ENCODE measurements around the gene UQCC5. TPM values are rescaled to one million over a fixed set of nuclear protein-coding genes. Genes with fewer than 3 reads are reported as not detected.

UQCC5 gene
- total RNA-seq, 4 donors from 2014 or later, result 4.1 to 435 (median 51.9) TPM

DNA sequence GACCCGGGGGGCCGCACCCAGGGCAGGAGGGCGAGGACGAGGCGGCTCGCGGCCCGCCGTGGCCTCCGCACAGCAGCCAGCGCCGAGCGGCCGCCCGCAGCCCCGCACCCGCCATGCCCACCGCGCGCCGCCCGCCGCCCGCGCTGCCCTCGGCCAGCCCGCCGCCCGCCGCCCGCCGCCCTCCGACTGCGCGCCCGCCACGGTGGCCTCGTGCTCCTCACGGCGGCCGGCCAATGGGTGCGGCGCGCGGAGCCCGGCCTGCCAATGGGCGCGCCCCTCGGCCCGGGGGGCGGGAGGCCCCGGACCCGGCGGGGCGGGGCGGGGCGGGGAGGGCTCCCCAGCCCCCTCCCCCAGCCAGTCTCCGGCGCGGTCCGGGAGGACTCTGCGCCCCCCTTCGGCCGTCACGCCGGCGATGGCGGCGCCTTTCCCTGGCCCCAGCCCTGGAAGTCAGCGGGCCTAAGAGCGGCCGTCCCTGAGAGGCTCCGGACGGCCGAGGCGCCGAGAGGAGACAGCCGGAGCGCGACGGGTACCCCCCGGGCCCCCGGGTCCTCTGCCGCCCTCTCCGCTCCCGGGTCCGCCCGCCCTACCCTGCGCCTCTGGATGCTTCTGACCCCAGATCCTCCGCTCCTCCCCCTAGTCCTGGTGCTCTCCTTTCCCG, 2.7 kb upstream of the UQCC5 start, which contains the start of gene NT5DC2:
NT5DC2 (minus strand) TSS at position 235 of the 658 bp plus-strand sequence; CDS start at position 115, 120 bp downstream.
- Histone ChIP-seq H3K9me3 (no peaks in the 10 kb centered on the region), H3K4me1 (peaks cover 0 to 10% of the 10 kb centered on the region in 2 donors), H3K27ac (peak within 1 kb of the TSS; percentile 80 to 93), H3K27me3 (no peaks in the 10 kb centered on the region), H3K36me3 (no peaks in the 10 kb centered on the region), H3K4me3 (peak within 1 kb of the TSS; percentile 53 to 61)
- intact Hi-C loops (cut with DNase I; ENCODE audit: low total_unique reads), result no loop called here
- TF ChIP-seq POLR2A (IDR thresholded peaks at IDR 0.05) (peak; percentile 11 to 22), CTCF (IDR thresholded peaks at IDR 0.05) (peak in 3 of 4 experiments; percentile 11 to 20 (median 16))
- peak; percentile 64 to 76 for DNase-seq

GRCh38 chr3:52534281-52535183, 1.9 kb upstream of the UQCC5 start:
- H3K36me3 ChIP-seq, result no peaks in the 10 kb centered on the region
- DNase-seq, result peak; percentile 21 to 40
- intact Hi-C loops (cut with DNase I; ENCODE audit: low total_unique reads), result no loop called here
- H3K27ac ChIP-seq, result peak overlapping the region; percentile 80 to 93
- TF ChIP-seq POLR2A (IDR thresholded peaks at IDR 0.05) (no peak), CTCF (IDR thresholded peaks at IDR 0.05) (no peak)
- H3K4me1 ChIP-seq, result peaks cover 0 to 10% of the 10 kb centered on the region in 2 donors
- H3K4me3 ChIP-seq, result peak overlapping the region; percentile 46 to 61
- no peaks in the 10 kb centered on the region for H3K27me3 ChIP-seq
- H3K9me3 ChIP-seq, result no peaks in the 10 kb centered on the region

DNA sequence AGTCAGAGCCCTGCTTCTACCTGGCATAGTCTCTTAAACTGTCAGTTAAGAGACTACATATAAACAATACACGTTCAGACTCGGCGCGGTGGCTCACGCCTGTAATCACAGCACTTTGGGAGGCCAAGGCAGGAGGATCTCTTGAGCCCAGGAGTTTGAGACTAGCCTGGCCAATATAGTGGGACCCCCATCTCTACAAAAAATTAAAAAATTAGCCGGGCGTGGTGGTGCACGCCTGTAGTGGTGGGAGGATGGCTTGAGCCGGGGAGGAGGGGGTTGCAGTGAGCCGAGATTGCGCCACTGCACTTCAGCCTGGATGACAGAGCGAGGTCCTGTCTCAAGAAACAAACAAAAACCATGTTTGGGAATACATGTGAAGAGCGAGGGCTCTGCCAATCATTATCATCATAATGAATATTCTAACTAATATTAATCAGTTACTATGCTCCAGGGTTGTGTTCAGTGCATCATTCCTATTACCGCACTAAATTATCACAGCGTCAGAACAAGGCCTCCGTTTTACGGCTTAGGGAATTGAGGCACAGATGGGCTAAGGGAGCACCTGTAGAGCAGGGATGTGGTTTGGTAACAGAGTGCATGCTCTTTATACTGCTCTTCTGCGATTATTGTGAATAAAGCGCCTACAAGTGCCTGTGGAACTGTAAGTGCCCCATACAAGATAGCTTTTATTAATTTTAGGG, 844 bp upstream of the UQCC5 start:
- H3K27me3 ChIP-seq, result no peaks in the 10 kb centered on the region
- H3K36me3 ChIP-seq, result no peaks in the 10 kb centered on the region
- peak overlapping the region in 1 of 2 donors; percentile 40 for H3K27ac ChIP-seq
- intact Hi-C loops (cut with DNase I; ENCODE audit: low total_unique reads), result no loop called here
- peaks cover 0 to 10% of the 10 kb centered on the region in 2 donors for H3K4me1 ChIP-seq
- no peak for TF ChIP-seq CTCF (IDR thresholded peaks at IDR 0.05)
- no peak for TF ChIP-seq POLR2A (IDR thresholded peaks at IDR 0.05)
- H3K4me3 ChIP-seq, result peak overlapping the region in 1 of 2 donors; percentile 4
- DNase-seq, result peak in 1 of 2 donors; percentile 15
- H3K9me3 ChIP-seq, result no peaks in the 10 kb centered on the region

DNA sequence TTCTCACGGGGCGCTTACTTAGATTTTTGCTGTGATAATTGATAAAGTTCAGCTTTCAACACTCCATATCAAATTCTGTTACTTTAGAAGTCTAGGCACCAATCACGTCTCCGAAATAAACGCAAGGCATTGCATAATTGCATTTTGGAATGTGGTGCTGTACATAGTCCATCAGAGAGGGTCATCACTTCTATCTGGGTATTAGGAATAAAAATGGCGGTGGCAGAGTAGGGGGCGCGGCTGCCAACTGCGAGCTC, 365 bp upstream of the UQCC5 start:
- H3K4me3 ChIP-seq, result peak overlapping the region; percentile 4 to 55

More for the DNA sequence above, 365 bp upstream of the UQCC5 start:
- H3K4me1 ChIP-seq, result peaks cover 0 to 10% of the 10 kb centered on the region in 2 donors
- TF ChIP-seq POLR2A (IDR thresholded peaks at IDR 0.05) (no peak), CTCF (IDR thresholded peaks at IDR 0.05) (no peak)
- H3K27me3 ChIP-seq, result no peaks in the 10 kb centered on the region
- DNase-seq, result no peak
- H3K36me3 ChIP-seq, result no peaks in the 10 kb centered on the region
- H3K9me3 ChIP-seq, result no peaks in the 10 kb centered on the region
- intact Hi-C loops (cut with DNase I; ENCODE audit: low total_unique reads), result no loop called here
- H3K27ac ChIP-seq, result peak overlapping the region in 1 of 2 donors; percentile 40

Measured in uterus (tissue), 4 donors.